ENCODE measurements around the gene KIAA0408.

Gene KIAA0408

DNA sequence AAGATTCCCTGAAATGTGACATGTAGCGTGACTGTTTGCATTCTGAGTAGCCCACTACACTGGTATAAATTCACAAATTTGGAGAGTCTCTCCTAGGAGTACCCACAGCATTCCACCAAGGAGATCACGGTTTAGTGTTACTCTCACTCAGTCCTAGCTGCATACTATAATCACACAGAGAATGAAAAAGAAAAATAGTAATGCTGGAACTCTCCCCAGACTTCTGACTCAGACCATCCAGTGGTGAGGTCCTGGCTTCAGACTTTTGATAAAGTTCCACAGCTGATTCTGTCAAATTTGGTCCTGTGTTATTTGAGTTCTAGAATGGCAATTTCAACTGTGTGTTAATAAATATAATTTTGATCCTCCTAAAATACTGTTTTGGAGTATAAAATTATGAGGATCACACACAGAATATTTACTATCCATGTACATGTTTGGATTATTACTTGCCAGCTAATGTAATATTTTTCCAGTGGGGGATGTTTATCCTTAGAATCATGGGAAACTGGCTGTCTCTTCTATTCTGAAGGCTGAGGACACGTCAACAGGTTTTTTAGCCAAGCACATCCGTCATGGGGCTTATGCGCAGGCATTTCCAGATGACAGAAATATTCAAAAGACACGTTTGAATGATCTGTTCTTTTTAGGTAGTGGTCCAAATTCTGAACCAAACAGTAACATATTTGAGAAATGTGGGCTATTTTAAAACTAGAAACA is 5.1 kb upstream of the KIAA0408 start:
- Histone ChIP-seq H3K9me3 (ENCODE audit: control insufficient read depth in 2 of 2, low read length in 2 of 2) (no peaks in the 10 kb centered on the region), H3K27ac (ENCODE audit: low read depth in 2 of 2, low read length in 2 of 2) (peak overlapping the region in 1 of 2 donors; percentile 15), H3K9ac (ENCODE audit: low read depth in 1 of 2, low read length in 2 of 2) (no peak overlapping the region), H3K4me3 (ENCODE audit: low read length in 2 of 2) (no peak overlapping the region), H3K27me3 (ENCODE audit: control insufficient read depth in 2 of 2, insufficient read depth in 2 of 2, low read length in 2 of 2) (no peaks in the 10 kb centered on the region), H3K36me3 (ENCODE audit: control insufficient read depth in 2 of 2, insufficient read depth in 2 of 2, low read length in 2 of 2) (no peaks in the 10 kb centered on the region), H3K4me1 (ENCODE audit: control insufficient read depth in 2 of 2, insufficient read depth in 2 of 2, low read length in 2 of 2) (no peaks in the 10 kb centered on the region)

DNA sequence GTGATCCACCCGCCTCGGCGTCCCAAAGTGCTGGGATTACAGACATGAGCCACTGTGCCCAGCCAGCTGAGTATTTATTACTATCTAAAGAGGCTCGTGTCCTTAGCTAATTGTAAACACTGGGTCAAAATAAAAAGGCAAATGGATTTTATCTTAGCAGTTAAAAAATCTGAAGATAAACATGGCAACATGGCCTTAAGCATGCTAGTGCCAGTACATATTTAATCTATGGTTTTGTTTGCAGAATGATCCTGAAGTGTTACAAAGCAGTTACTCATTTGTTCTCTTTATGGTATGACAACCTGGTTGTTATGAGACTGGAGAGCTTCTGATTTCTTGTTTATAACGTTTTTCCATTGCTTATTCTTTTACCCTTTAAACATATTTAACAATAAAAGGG is 3.9 kb upstream of the KIAA0408 start:
- no peaks in the 10 kb centered on the region for H3K36me3 ChIP-seq (ENCODE audit: control insufficient read depth in 2 of 2, insufficient read depth in 2 of 2, low read length in 2 of 2)
- no peak overlapping the region for H3K27ac ChIP-seq (ENCODE audit: low read depth in 2 of 2, low read length in 2 of 2)
- H3K9ac ChIP-seq (ENCODE audit: low read depth in 1 of 2, low read length in 2 of 2) = no peak overlapping the region
- H3K4me1 ChIP-seq (ENCODE audit: control insufficient read depth in 2 of 2, insufficient read depth in 2 of 2, low read length in 2 of 2) = no peaks in the 10 kb centered on the region
- no peak overlapping the region for H3K4me3 ChIP-seq (ENCODE audit: low read length in 2 of 2)
- no peaks in the 10 kb centered on the region for H3K27me3 ChIP-seq (ENCODE audit: control insufficient read depth in 2 of 2, insufficient read depth in 2 of 2, low read length in 2 of 2)
- no peaks in the 10 kb centered on the region for H3K9me3 ChIP-seq (ENCODE audit: control insufficient read depth in 2 of 2, low read length in 2 of 2)

- Histone ChIP-seq H3K9ac (ENCODE audit: low read depth in 1 of 2, low read length in 2 of 2) (no peak overlapping the region), H3K4me3 (ENCODE audit: low read length in 2 of 2) (no peak overlapping the region), H3K27ac (ENCODE audit: low read depth in 2 of 2, low read length in 2 of 2) (no peak overlapping the region), H3K9me3 (ENCODE audit: control insufficient read depth in 2 of 2, low read length in 2 of 2) (no peaks in the 10 kb centered on the region), H3K36me3 (ENCODE audit: control insufficient read depth in 2 of 2, insufficient read depth in 2 of 2, low read length in 2 of 2) (no peaks in the 10 kb centered on the region), H3K27me3 (ENCODE audit: control insufficient read depth in 2 of 2, insufficient read depth in 2 of 2, low read length in 2 of 2) (no peaks in the 10 kb centered on the region), H3K4me1 (ENCODE audit: control insufficient read depth in 2 of 2, insufficient read depth in 2 of 2, low read length in 2 of 2) (no peaks in the 10 kb centered on the region)
Measured at GRCh38 chr6:127462376-127462775, 3.2 kb upstream of the KIAA0408 start.

GRCh38 chr6:127460465-127460864 is 1.3 kb upstream of the KIAA0408 start:
- no peak overlapping the region for H3K4me3 ChIP-seq (ENCODE audit: low read length in 2 of 2)
- H3K9ac ChIP-seq (ENCODE audit: low read depth in 1 of 2, low read length in 2 of 2) = no peak overlapping the region
- H3K36me3 ChIP-seq (ENCODE audit: control insufficient read depth in 2 of 2, insufficient read depth in 2 of 2, low read length in 2 of 2) = no peaks in the 10 kb centered on the region
- H3K4me1 ChIP-seq (ENCODE audit: control insufficient read depth in 2 of 2, insufficient read depth in 2 of 2, low read length in 2 of 2) = no peaks in the 10 kb centered on the region
- H3K27ac ChIP-seq (ENCODE audit: low read depth in 2 of 2, low read length in 2 of 2) = no peak overlapping the region
- no peaks in the 10 kb centered on the region for H3K27me3 ChIP-seq (ENCODE audit: control insufficient read depth in 2 of 2, insufficient read depth in 2 of 2, low read length in 2 of 2)
- no peaks in the 10 kb centered on the region for H3K9me3 ChIP-seq (ENCODE audit: control insufficient read depth in 2 of 2, low read length in 2 of 2)

- Histone ChIP-seq H3K9ac (ENCODE audit: low read depth in 1 of 2, low read length in 2 of 2) (peak overlapping the region in 1 of 2 donors; percentile 36), H3K4me1 (ENCODE audit: control insufficient read depth in 2 of 2, insufficient read depth in 2 of 2, low read length in 2 of 2) (no peaks in the 10 kb centered on the region)
Measured at GRCh38 chr6:127458817-127459216, 372 bp downstream of the KIAA0408 start.

GRCh38 chr6:127458222-127458621 is 967 bp downstream of the KIAA0408 start:
- Histone ChIP-seq H3K4me1 (ENCODE audit: control insufficient read depth in 2 of 2, insufficient read depth in 2 of 2, low read length in 2 of 2) (no peaks in the 10 kb centered on the region), H3K4me3 (ENCODE audit: low read length in 2 of 2) (peak overlapping the region; percentile 37 to 63), H3K27me3 (ENCODE audit: control insufficient read depth in 2 of 2, insufficient read depth in 2 of 2, low read length in 2 of 2) (no peaks in the 10 kb centered on the region), H3K9me3 (ENCODE audit: control insufficient read depth in 2 of 2, low read length in 2 of 2) (no peaks in the 10 kb centered on the region), H3K9ac (ENCODE audit: low read depth in 1 of 2, low read length in 2 of 2) (no peak overlapping the region), H3K27ac (ENCODE audit: low read depth in 2 of 2, low read length in 2 of 2) (peak overlapping the region in 1 of 2 donors; percentile 20), H3K36me3 (ENCODE audit: control insufficient read depth in 2 of 2, insufficient read depth in 2 of 2, low read length in 2 of 2) (no peaks in the 10 kb centered on the region)

More at GRCh38 chr6:127458817-127459216, 372 bp downstream of the KIAA0408 start:
- peak overlapping the region; percentile 65 to 81 for H3K27ac ChIP-seq (ENCODE audit: low read depth in 2 of 2, low read length in 2 of 2)
- no peaks in the 10 kb centered on the region for H3K36me3 ChIP-seq (ENCODE audit: control insufficient read depth in 2 of 2, insufficient read depth in 2 of 2, low read length in 2 of 2)
- H3K4me3 ChIP-seq (ENCODE audit: low read length in 2 of 2) = peak overlapping the region; percentile 33 to 63
- no peaks in the 10 kb centered on the region for H3K9me3 ChIP-seq (ENCODE audit: control insufficient read depth in 2 of 2, low read length in 2 of 2)
- no peaks in the 10 kb centered on the region for H3K27me3 ChIP-seq (ENCODE audit: control insufficient read depth in 2 of 2, insufficient read depth in 2 of 2, low read length in 2 of 2)

DNA sequence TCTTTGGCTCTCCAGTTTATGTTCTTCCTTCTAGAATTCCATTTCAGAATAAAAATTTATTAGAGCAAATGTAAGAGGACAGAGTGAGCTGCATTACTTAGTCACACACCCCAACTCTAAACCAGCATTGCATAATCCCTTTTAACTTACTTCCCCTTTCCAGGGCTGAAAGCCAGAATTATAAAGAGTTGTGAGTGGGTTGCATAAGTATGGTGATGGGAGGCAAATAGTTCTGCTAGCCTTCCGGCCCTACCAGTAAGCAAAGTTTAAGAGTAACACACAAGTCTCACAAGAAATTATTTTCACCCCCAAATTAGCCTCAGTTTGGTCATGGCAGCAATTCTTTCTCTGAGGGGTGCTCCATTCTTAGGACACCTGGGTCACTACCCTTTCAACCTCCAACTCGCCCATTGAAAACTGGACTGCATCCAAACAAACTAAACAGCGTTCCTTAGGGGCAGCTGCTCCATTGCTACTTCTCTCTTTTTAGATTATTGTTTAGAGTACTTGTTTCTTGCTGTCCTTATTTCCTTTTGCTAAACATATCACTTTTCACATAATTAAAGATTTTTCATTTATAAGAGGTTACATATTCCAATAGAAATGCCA is 1.6 kb downstream of the KIAA0408 start:
- H3K4me1 ChIP-seq (ENCODE audit: control insufficient read depth in 2 of 2, insufficient read depth in 2 of 2, low read length in 2 of 2) = no peaks in the 10 kb centered on the region
- H3K9me3 ChIP-seq (ENCODE audit: control insufficient read depth in 2 of 2, low read length in 2 of 2) = no peaks in the 10 kb centered on the region
- H3K27me3 ChIP-seq (ENCODE audit: control insufficient read depth in 2 of 2, insufficient read depth in 2 of 2, low read length in 2 of 2) = no peaks in the 10 kb centered on the region
- peak overlapping the region; percentile 26 to 37 for H3K4me3 ChIP-seq (ENCODE audit: low read length in 2 of 2)
- H3K9ac ChIP-seq (ENCODE audit: low read depth in 1 of 2, low read length in 2 of 2) = no peak overlapping the region
- no peaks in the 10 kb centered on the region for H3K36me3 ChIP-seq (ENCODE audit: control insufficient read depth in 2 of 2, insufficient read depth in 2 of 2, low read length in 2 of 2)
- H3K27ac ChIP-seq (ENCODE audit: low read depth in 2 of 2, low read length in 2 of 2) = peak overlapping the region; percentile 3 to 20

GRCh38 chr6:127456465-127456864 is 2.7 kb downstream of the KIAA0408 start:
- H3K27ac ChIP-seq (ENCODE audit: low read depth in 2 of 2, low read length in 2 of 2) = no peak overlapping the region
- H3K4me3 ChIP-seq (ENCODE audit: low read length in 2 of 2) = peak overlapping the region; percentile 7 to 8
- H3K9ac ChIP-seq (ENCODE audit: low read depth in 1 of 2, low read length in 2 of 2) = no peak overlapping the region

GRCh38 chr6:127453845-127454619 is 5.2 kb downstream of the KIAA0408 start:
- Histone ChIP-seq H3K36me3 (ENCODE audit: control insufficient read depth in 2 of 2, insufficient read depth in 2 of 2, low read length in 2 of 2) (no peaks in the 10 kb centered on the region), H3K27me3 (ENCODE audit: control insufficient read depth in 2 of 2, insufficient read depth in 2 of 2, low read length in 2 of 2) (no peaks in the 10 kb centered on the region), H3K9ac (ENCODE audit: low read depth in 1 of 2, low read length in 2 of 2) (no peak overlapping the region), H3K4me3 (ENCODE audit: low read length in 2 of 2) (no peak overlapping the region), H3K27ac (ENCODE audit: low read depth in 2 of 2, low read length in 2 of 2) (no peak overlapping the region), H3K9me3 (ENCODE audit: control insufficient read depth in 2 of 2, low read length in 2 of 2) (no peaks in the 10 kb centered on the region), H3K4me1 (ENCODE audit: control insufficient read depth in 2 of 2, insufficient read depth in 2 of 2, low read length in 2 of 2) (no peaks in the 10 kb centered on the region)

More at GRCh38 chr6:127456465-127456864, 2.7 kb downstream of the KIAA0408 start:
- Histone ChIP-seq H3K9me3 (ENCODE audit: control insufficient read depth in 2 of 2, low read length in 2 of 2) (no peaks in the 10 kb centered on the region), H3K36me3 (ENCODE audit: control insufficient read depth in 2 of 2, insufficient read depth in 2 of 2, low read length in 2 of 2) (no peaks in the 10 kb centered on the region), H3K4me1 (ENCODE audit: control insufficient read depth in 2 of 2, insufficient read depth in 2 of 2, low read length in 2 of 2) (no peaks in the 10 kb centered on the region), H3K27me3 (ENCODE audit: control insufficient read depth in 2 of 2, insufficient read depth in 2 of 2, low read length in 2 of 2) (no peaks in the 10 kb centered on the region)

GRCh38 chr6:127452803-127453202 is 6.4 kb downstream of the KIAA0408 start:
- Histone ChIP-seq H3K9me3 (ENCODE audit: control insufficient read depth in 2 of 2, low read length in 2 of 2) (no peaks in the 10 kb centered on the region), H3K27ac (ENCODE audit: low read depth in 2 of 2, low read length in 2 of 2) (no peak overlapping the region), H3K4me3 (ENCODE audit: low read length in 2 of 2) (no peak overlapping the region), H3K27me3 (ENCODE audit: control insufficient read depth in 2 of 2, insufficient read depth in 2 of 2, low read length in 2 of 2) (no peaks in the 10 kb centered on the region), H3K9ac (ENCODE audit: low read depth in 1 of 2, low read length in 2 of 2) (no peak overlapping the region), H3K4me1 (ENCODE audit: control insufficient read depth in 2 of 2, insufficient read depth in 2 of 2, low read length in 2 of 2) (no peaks in the 10 kb centered on the region), H3K36me3 (ENCODE audit: control insufficient read depth in 2 of 2, insufficient read depth in 2 of 2, low read length in 2 of 2) (no peaks in the 10 kb centered on the region)

All from mucosa of rectum (tissue), 2 donors.